SK-N-SH treated with all-trans-retinoic acid at 6 μM for 48 hours (cell line): ENCODE data around the gene IRGM.

Experiments
- ARNTL ChIP-seq: fragments of 450-650 bp; formaldehyde crosslinking; IDR thresholded peaks from 2 replicates; pipeline ENCODE4 v1.5.0; 2020; ENCODE audit warnings: low read depth, mild to moderate bottlenecking, moderate library complexity, borderline replicate concordance
- OSR1 ChIP-seq: fragments of 250-450 bp; sonication (Bioruptor Pico); IDR thresholded peaks from 2 replicates; pipeline ENCODE4 v1.8.0; 2022; ENCODE audit warnings: moderate library complexity, mild to moderate bottlenecking, inconsistent platforms
- SNAI2 ChIP-seq: fragments of 250-450 bp; sonication (Bioruptor Pico); IDR thresholded peaks from 2 replicates; pipeline ENCODE4 v1.5.0; 2020; ENCODE audit warnings: mild to moderate bottlenecking, moderate library complexity
- TCF4 ChIP-seq: fragments of 250-450 bp; sonication (Bioruptor Pico); IDR thresholded peaks from 2 replicates; pipeline ENCODE4 v1.8.0; 2021; ENCODE audit warnings: mild to moderate bottlenecking, moderate library complexity, borderline replicate concordance
- ZFP3 ChIP-seq: fragments of 250-450 bp; sonication (Bioruptor Pico); IDR thresholded peaks from 2 replicates; pipeline ENCODE4 v1.5.0; 2020; ENCODE audit warnings: mild to moderate bottlenecking, moderate library complexity
- ZFP30 ChIP-seq: fragments of 450-650 bp; formaldehyde crosslinking; IDR thresholded peaks from 2 replicates; pipeline ENCODE4 v1.5.0; 2022; ENCODE audit warnings: mild to moderate bottlenecking, moderate library complexity
- ZNF70 ChIP-seq: fragments of 450-650 bp; formaldehyde crosslinking; IDR thresholded peaks from 2 replicates; pipeline ENCODE4 v1.5.0; 2020; ENCODE audit warnings: mild to moderate bottlenecking, moderate library complexity
- ZNF8 ChIP-seq: fragments of 450-650 bp; formaldehyde crosslinking; IDR thresholded peaks from 2 replicates; pipeline ENCODE4 v1.5.0; 2020; ENCODE audit warnings: mild to moderate bottlenecking, moderate library complexity
- TF ChIP-seq, protein P1 (sequence below): fragments of 250-450 bp; sonication (Bioruptor Pico); IDR thresholded peaks from 2 replicates; pipeline ENCODE4 v1.5.1; 2021; ENCODE audit warnings: mild to moderate bottlenecking, moderate library complexity
- TF ChIP-seq, protein P2 (sequence below): fragments of 250-450 bp; sonication (Bioruptor Pico); IDR thresholded peaks from 2 replicates; pipeline ENCODE4 v1.8.0; 2020; ENCODE audit warnings: mild to moderate bottlenecking, moderate library complexity, borderline replicate concordance
- TF ChIP-seq, protein P3 (sequence below): fragments of 250-450 bp; sonication (Bioruptor Pico); IDR thresholded peaks from 2 replicates; pipeline ENCODE4 v1.5.1; 2020; ENCODE audit warnings: low read depth, mild to moderate bottlenecking, moderate library complexity
- TF ChIP-seq, protein P4 (sequence below): fragments of 250-450 bp; sonication (Bioruptor Pico); IDR thresholded peaks from 2 replicates; pipeline ENCODE4 v1.5.0; 2020; ENCODE audit warnings: mild to moderate bottlenecking, moderate library complexity
- TF ChIP-seq, protein P5 (sequence below): fragments of 250-450 bp; sonication (Bioruptor Pico); IDR thresholded peaks from 2 replicates; pipeline ENCODE4 v1.8.0; 2021; ENCODE audit warnings: low read depth, mild to moderate bottlenecking, moderate library complexity, borderline replicate concordance

DNA sequence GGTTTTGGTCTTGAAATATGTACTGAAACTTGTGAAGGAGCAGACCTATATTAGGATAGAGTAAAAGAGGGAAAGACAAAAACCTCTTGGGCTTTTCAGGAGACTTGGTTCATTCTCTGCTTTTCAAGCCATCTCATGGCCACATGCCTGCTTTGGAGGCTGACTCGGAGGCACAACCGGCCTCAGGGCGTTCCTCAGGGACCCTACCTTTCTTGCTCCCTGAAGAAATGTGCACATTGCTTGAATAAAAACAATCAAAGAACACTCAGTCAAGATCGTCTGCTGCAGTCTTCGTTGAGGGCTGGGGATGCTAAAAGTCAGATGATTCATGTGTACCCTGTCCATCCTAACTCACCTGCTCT is 994 bp downstream of the IRGM start:
- TF ChIP-seq ZFP30 (CRISPR knock-in tag) (no peak), ZNF70 (CRISPR knock-in tag) (no peak), SNAI2 (CRISPR knock-in tag) (no peak), ZNF8 (CRISPR knock-in tag) (no peak), ARNTL (CRISPR knock-in tag) (no peak), OSR1 (no peak), TCF4 (CRISPR knock-in tag) (no peak), ZFP3 (CRISPR knock-in tag) (no peak)
- TF ChIP-seq, protein P1, sequence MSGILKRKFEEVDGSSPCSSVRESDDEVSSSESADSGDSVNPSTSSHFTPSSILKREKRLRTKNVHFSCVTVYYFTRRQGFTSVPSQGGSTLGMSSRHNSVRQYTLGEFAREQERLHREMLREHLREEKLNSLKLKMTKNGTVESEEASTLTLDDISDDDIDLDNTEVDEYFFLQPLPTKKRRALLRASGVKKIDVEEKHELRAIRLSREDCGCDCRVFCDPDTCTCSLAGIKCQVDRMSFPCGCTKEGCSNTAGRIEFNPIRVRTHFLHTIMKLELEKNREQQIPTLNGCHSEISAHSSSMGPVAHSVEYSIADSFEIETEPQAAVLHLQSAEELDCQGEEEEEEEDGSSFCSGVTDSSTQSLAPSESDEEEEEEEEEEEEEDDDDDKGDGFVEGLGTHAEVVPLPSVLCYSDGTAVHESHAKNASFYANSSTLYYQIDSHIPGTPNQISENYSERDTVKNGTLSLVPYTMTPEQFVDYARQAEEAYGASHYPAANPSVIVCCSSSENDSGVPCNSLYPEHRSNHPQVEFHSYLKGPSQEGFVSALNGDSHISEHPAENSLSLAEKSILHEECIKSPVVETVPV (CRISPR knock-in tag), result no peak
- TF ChIP-seq, protein P2, sequence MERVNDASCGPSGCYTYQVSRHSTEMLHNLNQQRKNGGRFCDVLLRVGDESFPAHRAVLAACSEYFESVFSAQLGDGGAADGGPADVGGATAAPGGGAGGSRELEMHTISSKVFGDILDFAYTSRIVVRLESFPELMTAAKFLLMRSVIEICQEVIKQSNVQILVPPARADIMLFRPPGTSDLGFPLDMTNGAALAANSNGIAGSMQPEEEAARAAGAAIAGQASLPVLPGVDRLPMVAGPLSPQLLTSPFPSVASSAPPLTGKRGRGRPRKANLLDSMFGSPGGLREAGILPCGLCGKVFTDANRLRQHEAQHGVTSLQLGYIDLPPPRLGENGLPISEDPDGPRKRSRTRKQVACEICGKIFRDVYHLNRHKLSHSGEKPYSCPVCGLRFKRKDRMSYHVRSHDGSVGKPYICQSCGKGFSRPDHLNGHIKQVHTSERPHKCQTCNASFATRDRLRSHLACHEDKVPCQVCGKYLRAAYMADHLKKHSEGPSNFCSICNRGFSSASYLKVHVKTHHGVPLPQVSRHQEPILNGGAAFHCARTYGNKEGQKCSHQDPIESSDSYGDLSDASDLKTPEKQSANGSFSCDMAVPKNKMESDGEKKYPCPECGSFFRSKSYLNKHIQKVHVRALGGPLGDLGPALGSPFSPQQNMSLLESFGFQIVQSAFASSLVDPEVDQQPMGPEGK, result no peak
- TF ChIP-seq, protein P3, sequence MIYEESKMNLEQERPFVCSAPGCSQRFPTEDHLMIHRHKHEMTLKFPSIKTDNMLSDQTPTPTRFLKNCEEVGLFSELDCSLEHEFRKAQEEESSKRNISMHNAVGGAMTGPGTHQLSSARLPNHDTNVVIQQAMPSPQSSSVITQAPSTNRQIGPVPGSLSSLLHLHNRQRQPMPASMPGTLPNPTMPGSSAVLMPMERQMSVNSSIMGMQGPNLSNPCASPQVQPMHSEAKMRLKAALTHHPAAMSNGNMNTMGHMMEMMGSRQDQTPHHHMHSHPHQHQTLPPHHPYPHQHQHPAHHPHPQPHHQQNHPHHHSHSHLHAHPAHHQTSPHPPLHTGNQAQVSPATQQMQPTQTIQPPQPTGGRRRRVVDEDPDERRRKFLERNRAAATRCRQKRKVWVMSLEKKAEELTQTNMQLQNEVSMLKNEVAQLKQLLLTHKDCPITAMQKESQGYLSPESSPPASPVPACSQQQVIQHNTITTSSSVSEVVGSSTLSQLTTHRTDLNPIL, result no peak
- TF ChIP-seq, protein P4, sequence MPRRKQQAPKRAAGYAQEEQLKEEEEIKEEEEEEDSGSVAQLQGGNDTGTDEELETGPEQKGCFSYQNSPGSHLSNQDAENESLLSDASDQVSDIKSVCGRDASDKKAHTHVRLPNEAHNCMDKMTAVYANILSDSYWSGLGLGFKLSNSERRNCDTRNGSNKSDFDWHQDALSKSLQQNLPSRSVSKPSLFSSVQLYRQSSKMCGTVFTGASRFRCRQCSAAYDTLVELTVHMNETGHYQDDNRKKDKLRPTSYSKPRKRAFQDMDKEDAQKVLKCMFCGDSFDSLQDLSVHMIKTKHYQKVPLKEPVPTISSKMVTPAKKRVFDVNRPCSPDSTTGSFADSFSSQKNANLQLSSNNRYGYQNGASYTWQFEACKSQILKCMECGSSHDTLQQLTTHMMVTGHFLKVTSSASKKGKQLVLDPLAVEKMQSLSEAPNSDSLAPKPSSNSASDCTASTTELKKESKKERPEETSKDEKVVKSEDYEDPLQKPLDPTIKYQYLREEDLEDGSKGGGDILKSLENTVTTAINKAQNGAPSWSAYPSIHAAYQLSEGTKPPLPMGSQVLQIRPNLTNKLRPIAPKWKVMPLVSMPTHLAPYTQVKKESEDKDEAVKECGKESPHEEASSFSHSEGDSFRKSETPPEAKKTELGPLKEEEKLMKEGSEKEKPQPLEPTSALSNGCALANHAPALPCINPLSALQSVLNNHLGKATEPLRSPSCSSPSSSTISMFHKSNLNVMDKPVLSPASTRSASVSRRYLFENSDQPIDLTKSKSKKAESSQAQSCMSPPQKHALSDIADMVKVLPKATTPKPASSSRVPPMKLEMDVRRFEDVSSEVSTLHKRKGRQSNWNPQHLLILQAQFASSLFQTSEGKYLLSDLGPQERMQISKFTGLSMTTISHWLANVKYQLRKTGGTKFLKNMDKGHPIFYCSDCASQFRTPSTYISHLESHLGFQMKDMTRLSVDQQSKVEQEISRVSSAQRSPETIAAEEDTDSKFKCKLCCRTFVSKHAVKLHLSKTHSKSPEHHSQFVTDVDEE, result no peak
- TF ChIP-seq, protein P5, sequence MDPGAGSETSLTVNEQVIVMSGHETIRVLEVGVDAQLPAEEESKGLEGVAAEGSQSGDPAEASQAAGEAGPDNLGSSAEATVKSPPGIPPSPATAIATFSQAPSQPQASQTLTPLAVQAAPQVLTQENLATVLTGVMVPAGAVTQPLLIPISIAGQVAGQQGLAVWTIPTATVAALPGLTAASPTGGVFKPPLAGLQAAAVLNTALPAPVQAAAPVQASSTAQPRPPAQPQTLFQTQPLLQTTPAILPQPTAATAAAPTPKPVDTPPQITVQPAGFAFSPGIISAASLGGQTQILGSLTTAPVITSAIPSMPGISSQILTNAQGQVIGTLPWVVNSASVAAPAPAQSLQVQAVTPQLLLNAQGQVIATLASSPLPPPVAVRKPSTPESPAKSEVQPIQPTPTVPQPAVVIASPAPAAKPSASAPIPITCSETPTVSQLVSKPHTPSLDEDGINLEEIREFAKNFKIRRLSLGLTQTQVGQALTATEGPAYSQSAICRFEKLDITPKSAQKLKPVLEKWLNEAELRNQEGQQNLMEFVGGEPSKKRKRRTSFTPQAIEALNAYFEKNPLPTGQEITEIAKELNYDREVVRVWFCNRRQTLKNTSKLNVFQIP (CRISPR knock-in tag), result no peak
